ENCODE measurements around the gene SMYD3. TPM values are rescaled to one million over a fixed set of nuclear protein-coding genes. Genes with fewer than 3 reads are reported as not detected.

SMYD3 gene
- total and polyA plus RNA-seq, 8 donors = 20.4 to 35.1 (median 24.3) TPM

DNA sequence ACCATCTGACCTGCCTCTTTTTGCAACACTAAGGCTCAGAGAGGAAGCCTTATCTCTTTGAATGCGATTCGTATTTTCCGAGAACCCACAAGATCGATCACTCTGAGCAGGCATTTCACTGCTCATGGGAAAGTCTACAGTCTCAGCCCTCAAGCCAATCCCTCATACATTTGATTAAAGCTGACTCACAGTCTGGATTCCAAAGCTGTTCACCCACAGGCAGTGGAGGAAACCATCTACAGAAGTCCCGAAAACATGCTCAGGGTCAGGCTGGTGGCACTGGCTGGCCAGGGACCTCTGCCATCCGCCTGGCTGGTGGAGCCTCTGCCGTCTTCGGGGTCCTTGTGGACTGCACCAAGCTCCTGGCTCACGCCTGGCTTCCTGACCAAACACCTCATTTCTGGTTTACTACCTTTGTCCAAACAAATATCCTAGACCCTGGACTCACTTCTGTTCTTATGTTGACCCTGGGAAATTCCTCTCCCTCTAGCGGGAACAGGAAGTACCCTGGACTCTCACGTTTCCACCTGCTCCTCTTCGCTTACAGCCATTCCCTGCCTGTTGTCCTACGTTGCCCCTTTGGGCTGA lies 650.0 kb downstream of the SMYD3 start:
- no peaks in the 10 kb centered on the region for H3K27me3 ChIP-seq
- DNase-seq (no peak), ATAC-seq (peak; percentile 36)
- H3K4me3 ChIP-seq = no peak overlapping the region
- intact Hi-C loops (cut with DNase I) = no loop called here
- no peaks in the 10 kb centered on the region for H3K36me3 ChIP-seq
- peaks cover 0 to 3% of the 10 kb centered on the region in 2 donors for H3K4me1 ChIP-seq
- no peak overlapping the region for H3K27ac ChIP-seq
- no peaks in the 10 kb centered on the region for H3K9me3 ChIP-seq
- TF ChIP-seq, protein P1, sequence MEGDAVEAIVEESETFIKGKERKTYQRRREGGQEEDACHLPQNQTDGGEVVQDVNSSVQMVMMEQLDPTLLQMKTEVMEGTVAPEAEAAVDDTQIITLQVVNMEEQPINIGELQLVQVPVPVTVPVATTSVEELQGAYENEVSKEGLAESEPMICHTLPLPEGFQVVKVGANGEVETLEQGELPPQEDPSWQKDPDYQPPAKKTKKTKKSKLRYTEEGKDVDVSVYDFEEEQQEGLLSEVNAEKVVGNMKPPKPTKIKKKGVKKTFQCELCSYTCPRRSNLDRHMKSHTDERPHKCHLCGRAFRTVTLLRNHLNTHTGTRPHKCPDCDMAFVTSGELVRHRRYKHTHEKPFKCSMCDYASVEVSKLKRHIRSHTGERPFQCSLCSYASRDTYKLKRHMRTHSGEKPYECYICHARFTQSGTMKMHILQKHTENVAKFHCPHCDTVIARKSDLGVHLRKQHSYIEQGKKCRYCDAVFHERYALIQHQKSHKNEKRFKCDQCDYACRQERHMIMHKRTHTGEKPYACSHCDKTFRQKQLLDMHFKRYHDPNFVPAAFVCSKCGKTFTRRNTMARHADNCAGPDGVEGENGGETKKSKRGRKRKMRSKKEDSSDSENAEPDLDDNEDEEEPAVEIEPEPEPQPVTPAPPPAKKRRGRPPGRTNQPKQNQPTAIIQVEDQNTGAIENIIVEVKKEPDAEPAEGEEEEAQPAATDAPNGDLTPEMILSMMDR (IDR thresholded peaks at IDR 0.05) = no peak

DNA sequence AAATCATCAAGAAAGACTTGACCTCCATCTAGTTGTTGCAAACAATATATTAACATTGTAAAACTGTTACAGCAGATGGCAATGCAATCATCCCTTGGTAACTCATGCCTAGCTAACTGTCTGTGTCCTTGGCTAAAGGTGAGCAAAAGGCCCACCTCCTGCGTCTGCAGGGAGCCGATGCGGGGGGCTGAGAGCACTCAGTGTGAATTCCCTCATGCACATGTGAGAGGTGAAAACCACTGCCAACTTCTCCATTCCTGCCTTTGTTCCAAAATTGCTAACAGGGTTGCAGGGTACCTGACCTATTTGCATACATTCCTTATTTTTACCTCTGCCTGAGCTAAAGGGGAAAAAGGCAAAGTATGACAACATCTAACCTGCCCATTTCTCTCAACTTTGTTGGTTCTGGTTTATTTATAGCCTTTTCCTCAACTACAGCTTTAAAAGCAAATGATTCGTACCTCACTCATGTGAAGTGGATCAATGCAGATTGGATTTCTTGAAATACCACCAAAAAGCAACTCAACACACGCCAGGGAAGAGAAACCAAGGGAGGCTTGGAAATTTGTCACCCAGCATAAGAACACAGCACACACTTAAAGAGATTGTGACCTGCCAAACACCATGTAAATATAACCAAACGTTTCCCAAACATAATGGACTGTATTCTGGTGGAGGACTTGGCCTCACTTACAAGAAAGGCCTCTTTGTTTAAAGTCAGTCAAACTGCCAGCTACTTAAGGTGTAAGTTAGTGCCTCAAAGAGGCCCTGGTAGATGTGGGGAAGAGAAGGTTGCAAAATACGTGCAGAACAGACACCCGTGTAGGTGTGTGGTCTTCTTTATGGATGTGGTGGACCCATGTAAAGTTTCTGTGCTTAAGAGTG lies 651.0 kb downstream of the SMYD3 start:
- TF ChIP-seq, protein P1 (IDR thresholded peaks at IDR 0.05) = no peak
- DNase-seq (no peak), ATAC-seq (peak; percentile 7)
- no peaks in the 10 kb centered on the region for H3K27me3 ChIP-seq
- peaks cover 0 to 3% of the 10 kb centered on the region in 2 donors for H3K4me1 ChIP-seq
- no peaks in the 10 kb centered on the region for H3K36me3 ChIP-seq
- no peak overlapping the region for H3K4me3 ChIP-seq
- no peaks in the 10 kb centered on the region for H3K9me3 ChIP-seq
- intact Hi-C loops (cut with DNase I) = no loop called here
- no peak overlapping the region for H3K27ac ChIP-seq

DNA sequence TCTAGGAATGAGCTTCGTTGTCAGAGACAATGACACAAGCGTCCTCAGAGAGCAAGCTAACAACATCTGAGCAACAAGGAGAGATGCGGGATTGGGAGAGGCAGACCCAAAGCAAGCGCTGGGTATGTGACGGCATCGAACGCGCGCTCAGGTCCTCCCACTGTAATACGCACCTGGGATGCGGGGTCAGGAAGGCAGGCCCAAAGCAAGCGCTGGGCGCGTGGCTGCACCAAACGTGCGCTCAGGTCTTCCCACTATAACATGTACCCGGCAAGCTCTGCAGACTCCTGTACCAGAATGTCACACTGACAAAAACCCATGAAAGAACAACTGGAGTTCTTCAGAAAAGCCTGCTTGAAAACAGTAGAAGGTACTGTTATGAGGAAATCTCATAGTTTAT lies 653.8 kb downstream of the SMYD3 start:
- intact Hi-C loops (cut with DNase I) = no loop called here
- ATAC-seq (no peak), DNase-seq (no peak)
- no peak overlapping the region for H3K4me3 ChIP-seq
- no peaks in the 10 kb centered on the region for H3K36me3 ChIP-seq
- H3K27ac ChIP-seq = no peak overlapping the region
- peaks cover 0 to 3% of the 10 kb centered on the region in 2 donors for H3K4me1 ChIP-seq
- no peaks in the 10 kb centered on the region for H3K9me3 ChIP-seq
- H3K27me3 ChIP-seq = no peaks in the 10 kb centered on the region
- TF ChIP-seq, protein P1 (IDR thresholded peaks at IDR 0.05) = no peak

DNA sequence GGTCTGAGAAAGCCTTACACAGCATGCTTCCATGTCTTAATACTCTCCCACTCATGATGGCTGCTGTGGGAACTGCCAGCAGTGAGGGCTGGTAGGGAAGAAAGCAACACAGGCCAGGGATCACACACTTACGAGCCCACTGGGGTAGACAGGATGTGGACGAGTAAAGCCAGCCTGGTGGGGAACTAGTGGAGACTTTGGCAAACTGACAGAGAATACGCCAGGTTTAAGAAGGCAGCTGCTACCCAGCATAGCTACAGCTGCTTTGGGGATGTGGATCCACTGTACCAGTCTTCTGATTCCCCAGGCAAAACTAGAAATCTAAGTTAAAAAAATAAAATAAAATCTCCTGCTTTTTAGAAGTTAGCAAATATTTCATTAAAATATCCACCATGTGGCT lies 664.0 kb downstream of the SMYD3 start:
- intact Hi-C loops (cut with DNase I) = no loop called here
- Histone ChIP-seq H3K27ac (no peak overlapping the region), H3K4me3 (no peak overlapping the region), H3K9me3 (no peaks in the 10 kb centered on the region), H3K4me1 (no peaks in the 10 kb centered on the region), H3K36me3 (no peaks in the 10 kb centered on the region), H3K27me3 (no peaks in the 10 kb centered on the region)
- DNase-seq (no peak), ATAC-seq (no peak)
- TF ChIP-seq, protein P1 (IDR thresholded peaks at IDR 0.05) = no peak

DNA sequence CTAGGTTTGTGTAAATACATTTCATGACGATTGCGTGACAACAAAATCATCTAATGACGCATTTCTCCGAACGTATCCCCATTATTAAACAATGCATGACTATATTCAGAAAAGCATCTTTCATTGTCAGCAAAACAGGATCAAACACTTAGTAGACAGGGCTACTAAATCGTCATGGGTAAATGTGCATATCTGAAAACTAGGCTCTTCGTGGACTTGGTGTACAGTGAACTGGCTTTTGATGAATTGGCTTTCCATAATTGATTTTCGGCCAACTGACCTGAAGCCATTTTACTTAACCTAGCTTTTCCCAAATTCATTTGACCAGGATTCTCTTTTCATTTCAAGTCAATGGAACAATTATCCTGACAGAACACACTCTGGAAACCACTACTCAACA lies 665.0 kb downstream of the SMYD3 start:
- Histone ChIP-seq H3K4me3 (no peak overlapping the region), H3K36me3 (no peaks in the 10 kb centered on the region), H3K27ac (no peak overlapping the region), H3K27me3 (no peaks in the 10 kb centered on the region), H3K4me1 (no peaks in the 10 kb centered on the region), H3K9me3 (no peaks in the 10 kb centered on the region)
- ATAC-seq (no peak), DNase-seq (no peak)
- intact Hi-C loops (cut with DNase I) = no loop called here
- TF ChIP-seq, protein P1 (IDR thresholded peaks at IDR 0.05) = no peak
